Measurements from ENCODE around the gene KANSL1L. TPM values are rescaled to one million over a fixed set of nuclear protein-coding genes. Genes with fewer than 3 reads are reported as not detected.

The KANSL1L gene
- polyA plus RNA-seq, 1 experiment = 2.8 TPM

- DNase-seq (ENCODE audit: low read depth) = peak; percentile 37
- ChIA-PET CTCF (no interaction called here), POLR2A (no interaction called here)
- Histone ChIP-seq H3K27me3 (ENCODE audit: control insufficient read depth, insufficient read depth, low read length) (no peaks in the 10 kb centered on the region), H3K36me3 (ENCODE audit: control insufficient read depth, insufficient read depth, low read length) (no peaks in the 10 kb centered on the region), H3K4me3 (ENCODE audit: low read depth, low read length) (peak overlapping the region; percentile 98)
- no peak for TF ChIP-seq CTCF (IDR thresholded peaks at IDR 0.05; ENCODE audit: insufficient read depth, low read depth, low read length)
Measured at GRCh38 chr2:210169516-210170195, 1.6 kb downstream of the KANSL1L start.

- Histone ChIP-seq H3K36me3 (ENCODE audit: control insufficient read depth, insufficient read depth, low read length) (no peaks in the 10 kb centered on the region), H3K4me3 (ENCODE audit: low read depth, low read length) (no peak overlapping the region), H3K27me3 (ENCODE audit: control insufficient read depth, insufficient read depth, low read length) (no peaks in the 10 kb centered on the region)
- ChIA-PET POLR2A (no interaction called here), CTCF (no interaction called here)
- TF ChIP-seq CTCF (IDR thresholded peaks at IDR 0.05; ENCODE audit: insufficient read depth, low read depth, low read length) = no peak
- no peak for DNase-seq (ENCODE audit: low read depth)
Measured at GRCh38 chr2:210167227-210167626, 4.0 kb downstream of the KANSL1L start.

DNA sequence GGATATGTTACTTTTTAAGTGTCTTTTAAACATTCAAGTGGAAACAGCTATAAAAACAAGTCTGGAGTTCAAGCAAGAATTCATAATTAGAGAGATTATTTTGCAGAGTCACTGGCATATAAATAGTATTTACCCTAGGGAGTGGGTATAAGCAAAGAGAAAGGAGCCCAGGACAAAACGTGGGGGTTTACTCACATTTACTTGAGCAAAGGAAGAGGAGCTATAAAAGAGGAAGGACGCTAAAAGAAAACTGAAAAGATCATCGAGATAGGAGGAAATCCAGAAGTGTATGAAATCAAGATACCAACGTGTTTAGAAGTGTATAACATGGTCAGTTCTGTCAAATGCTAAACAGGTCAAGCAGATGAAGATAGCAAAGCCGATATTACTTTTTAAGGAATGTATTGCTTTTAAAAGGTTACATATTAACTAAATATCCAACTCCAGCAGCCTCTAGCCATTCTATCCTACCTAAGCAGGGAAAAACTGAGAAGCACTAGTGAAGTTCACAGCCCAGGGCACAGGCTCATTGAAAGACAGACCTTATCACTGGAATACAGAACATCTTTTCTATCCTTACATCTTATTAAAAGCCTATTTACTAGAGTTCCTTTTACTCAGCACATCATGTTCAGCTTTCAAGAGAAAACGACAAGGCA is 8.6 kb downstream of the KANSL1L start:
- CTCF ChIA-PET = interaction anchor here (0.9 kb wide), 1 partner anchor 15 kb away, joined by 3 read pairs; no protein-coding TSS in a partner anchor
- POLR2A ChIA-PET = interaction anchor here (0.6 kb wide), 1 partner anchor 750 kb away, joined by 14 read pairs; no protein-coding TSS in a partner anchor
- no peak for DNase-seq (ENCODE audit: low read depth)

DNA sequence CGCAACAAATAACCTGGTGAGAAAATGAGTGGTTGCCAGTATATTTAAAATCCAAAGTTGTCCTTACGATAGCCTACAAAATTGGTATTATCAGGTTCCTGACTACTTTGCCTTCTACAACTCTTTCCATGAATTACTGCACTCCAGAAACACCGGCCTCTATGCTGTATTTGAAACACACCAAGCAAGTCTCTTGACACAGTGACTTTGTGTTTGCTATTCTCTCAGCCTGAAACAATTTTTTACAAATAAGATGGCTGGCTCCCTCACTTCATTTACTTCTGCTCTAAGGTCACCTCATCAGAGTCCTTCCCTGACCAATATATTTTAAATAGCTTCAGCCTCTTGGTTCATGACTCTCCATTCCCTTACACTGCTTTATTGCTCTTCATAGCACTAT is 12.2 kb downstream of the KANSL1L start:
- ChIA-PET CTCF (no interaction called here), POLR2A (no interaction called here)
- no peak for DNase-seq (ENCODE audit: low read depth)
- Histone ChIP-seq H3K27me3 (ENCODE audit: control insufficient read depth, insufficient read depth, low read length) (no peaks in the 10 kb centered on the region), H3K36me3 (ENCODE audit: control insufficient read depth, insufficient read depth, low read length) (no peaks in the 10 kb centered on the region), H3K4me3 (ENCODE audit: low read depth, low read length) (no peak overlapping the region)
- TF ChIP-seq CTCF (IDR thresholded peaks at IDR 0.05; ENCODE audit: insufficient read depth, low read depth, low read length) = no peak

More for the DNA sequence above, 8.6 kb downstream of the KANSL1L start:
- Histone ChIP-seq H3K4me3 (ENCODE audit: low read depth, low read length) (no peak overlapping the region), H3K27me3 (ENCODE audit: control insufficient read depth, insufficient read depth, low read length) (no peaks in the 10 kb centered on the region), H3K36me3 (ENCODE audit: control insufficient read depth, insufficient read depth, low read length) (no peaks in the 10 kb centered on the region)
- no peak for TF ChIP-seq CTCF (IDR thresholded peaks at IDR 0.05; ENCODE audit: insufficient read depth, low read depth, low read length)

- no peak for DNase-seq (ENCODE audit: low read depth)
- Histone ChIP-seq H3K36me3 (ENCODE audit: control insufficient read depth, insufficient read depth, low read length) (no peaks in the 10 kb centered on the region), H3K27me3 (ENCODE audit: control insufficient read depth, insufficient read depth, low read length) (no peaks in the 10 kb centered on the region), H3K4me3 (ENCODE audit: low read depth, low read length) (no peak overlapping the region)
- no peak for TF ChIP-seq CTCF (IDR thresholded peaks at IDR 0.05; ENCODE audit: insufficient read depth, low read depth, low read length)
- CTCF ChIA-PET = interaction anchor here (0.6 to 0.8 kb wide), 2 partner anchors 38 to 726 kb away, joined by 3 read pairs; no protein-coding TSS in a partner anchor
- POLR2A ChIA-PET = no interaction called here
Measured at GRCh38 chr2:210158236-210158635, 13.0 kb downstream of the KANSL1L start.
